Mesenchymal stem cell (in vitro differentiated cells and primary cell): ENCODE results near the gene IKZF3.

ENCODE experiments used
- DNase-seq: peaks from one replicate; pipeline ENCODE4 v3.0.0-alpha.2; 2013
- H2AFZ ChIP-seq: one replicate; pipeline ENCODE4 v1.6.1; 2013; ENCODE audit warnings: low read depth, mild to moderate bottlenecking, control low read depth, inconsistent platforms, low read length, moderate library complexity
- H2AK5ac ChIP-seq: 2 replicates; pipeline ENCODE4 v1.6.1; 2013; ENCODE audit warnings: low read length, moderate library complexity, mild to moderate bottlenecking, inconsistent platforms; ENCODE audit not compliant: severe bottlenecking
- H2BK120ac ChIP-seq: one replicate; pipeline ENCODE4 v1.6.1; 2013; ENCODE audit warnings: low read depth, mild to moderate bottlenecking, inconsistent platforms, low read length, moderate library complexity
- H2BK12ac ChIP-seq, 2 experiments: one replicate each; pipeline ENCODE4 v1.6.1; 2013; ENCODE audit warnings: inconsistent platforms in 2 of 2, low read length in 2 of 2, mild to moderate bottlenecking in 2 of 2, moderate library complexity in 2 of 2, control low read depth in 1 of 2
- H2BK15ac ChIP-seq: one replicate; pipeline ENCODE4 v1.6.1; 2013; ENCODE audit warnings: mild to moderate bottlenecking, low read depth, inconsistent platforms; ENCODE audit not compliant: poor library complexity, severe bottlenecking
- H2BK5ac ChIP-seq: 2 replicates; pipeline ENCODE4 v1.6.1; 2013; ENCODE audit warnings: low read depth, mild to moderate bottlenecking, low read length, control low read depth, inconsistent platforms; ENCODE audit not compliant: poor library complexity, severe bottlenecking
- H3K14ac ChIP-seq, 2 experiments: one replicate each; pipeline ENCODE4 v1.6.1; 2013; ENCODE audit warnings: inconsistent platforms in 2 of 2, low read length in 2 of 2, control low read depth in 1 of 2, mild to moderate bottlenecking in 1 of 2, moderate library complexity in 1 of 2
- H3K18ac ChIP-seq, 2 experiments: one replicate each; pipeline ENCODE4 v1.6.1; 2013; ENCODE audit warnings: inconsistent platforms in 2 of 2, low read length in 2 of 2, control low read depth in 1 of 2, low read depth in 1 of 2, mild to moderate bottlenecking in 1 of 2
- H3K23ac ChIP-seq, 2 experiments: one replicate each; pipeline ENCODE4 v1.6.1; 2013; ENCODE audit warnings: inconsistent platforms in 2 of 2, low read length in 2 of 2, mild to moderate bottlenecking in 2 of 2, moderate library complexity in 2 of 2, control low read depth in 1 of 2
- H3K27ac ChIP-seq: 2 replicates; pipeline ENCODE4 v1.5.1; 2013; ENCODE audit warnings: mild to moderate bottlenecking, moderate library complexity, low read length, control low read depth, inconsistent platforms; ENCODE audit not compliant: poor library complexity, severe bottlenecking
- H3K27me3 ChIP-seq, 2 experiments: 2 replicates each; pipeline versions ENCODE4 v1.6.1 to v1.7.0; 2013; ENCODE audit warnings: low read length in 2 of 2, mild to moderate bottlenecking in 2 of 2, moderate library complexity in 2 of 2, control low read depth in 1 of 2, inconsistent platforms in 1 of 2; ENCODE audit not compliant: control insufficient read depth in 1 of 2, insufficient read depth in 1 of 2
- H3K36me3 ChIP-seq, 2 experiments: 2 replicates each; pipeline versions ENCODE4 v1.6.1 to v1.7.0; 2013; ENCODE audit warnings: low read length in 2 of 2, control low read depth in 1 of 2, inconsistent platforms in 1 of 2, low read depth in 1 of 2, mild to moderate bottlenecking in 1 of 2; ENCODE audit not compliant: insufficient read depth in 2 of 2, control insufficient read depth in 1 of 2
- H3K4ac ChIP-seq, 2 experiments: one replicate each; pipeline ENCODE4 v1.6.1; 2013; ENCODE audit warnings: inconsistent platforms in 2 of 2, low read length in 2 of 2, mild to moderate bottlenecking in 2 of 2, moderate library complexity in 2 of 2, control low read depth in 1 of 2, low read depth in 1 of 2
- H3K4me1 ChIP-seq: 2 replicates; pipeline ENCODE4 v1.6.1; 2013; ENCODE audit warnings: low read depth, low read length, control low read depth; ENCODE audit not compliant: control insufficient read depth, insufficient read depth
- H3K4me2 ChIP-seq: 2 replicates; pipeline ENCODE4 v1.6.1; 2013; ENCODE audit warnings: low read length, mild to moderate bottlenecking, inconsistent platforms; ENCODE audit not compliant: poor library complexity, severe bottlenecking
- H3K4me3 ChIP-seq, 2 experiments: 2 replicates each; pipeline versions ENCODE4 v1.5.1 to v1.7.0; 2013; ENCODE audit warnings: low read length in 2 of 2, mild to moderate bottlenecking in 2 of 2, control low read depth in 1 of 2, low read depth in 1 of 2; ENCODE audit not compliant: insufficient read depth in 1 of 2
- H3K79me1 ChIP-seq: replicated peaks from 2 replicates; pipeline ENCODE4 v1.6.1; 2013; ENCODE audit warnings: mild to moderate bottlenecking, control low read depth, low read length, inconsistent platforms; ENCODE audit not compliant: poor library complexity, severe bottlenecking
- H3K9ac ChIP-seq: 2 replicates; pipeline ENCODE4 v1.7.0; 2013; ENCODE audit warnings: mild to moderate bottlenecking, low read length, moderate library complexity
- H3K9me3 ChIP-seq: 2 replicates; pipeline ENCODE4 v1.7.0; 2013; ENCODE audit warnings: mild to moderate bottlenecking, low read length; ENCODE audit not compliant: control insufficient read depth
- H4K8ac ChIP-seq: one replicate; pipeline ENCODE4 v1.6.1; 2013; ENCODE audit warnings: inconsistent platforms, mild to moderate bottlenecking, low read length, moderate library complexity
- H4K91ac ChIP-seq: one replicate; pipeline ENCODE4 v1.6.1; 2013; ENCODE audit warnings: mild to moderate bottlenecking, low read length, inconsistent platforms
- WGBS: methylation state at CpG from one replicate; pipeline ENCODE4 v1.1.7; 2013; ENCODE audit warnings: mixed read lengths; 5-methylcytosine and 5-hydroxymethylcytosine counted together

Gene IKZF3

DNA sequence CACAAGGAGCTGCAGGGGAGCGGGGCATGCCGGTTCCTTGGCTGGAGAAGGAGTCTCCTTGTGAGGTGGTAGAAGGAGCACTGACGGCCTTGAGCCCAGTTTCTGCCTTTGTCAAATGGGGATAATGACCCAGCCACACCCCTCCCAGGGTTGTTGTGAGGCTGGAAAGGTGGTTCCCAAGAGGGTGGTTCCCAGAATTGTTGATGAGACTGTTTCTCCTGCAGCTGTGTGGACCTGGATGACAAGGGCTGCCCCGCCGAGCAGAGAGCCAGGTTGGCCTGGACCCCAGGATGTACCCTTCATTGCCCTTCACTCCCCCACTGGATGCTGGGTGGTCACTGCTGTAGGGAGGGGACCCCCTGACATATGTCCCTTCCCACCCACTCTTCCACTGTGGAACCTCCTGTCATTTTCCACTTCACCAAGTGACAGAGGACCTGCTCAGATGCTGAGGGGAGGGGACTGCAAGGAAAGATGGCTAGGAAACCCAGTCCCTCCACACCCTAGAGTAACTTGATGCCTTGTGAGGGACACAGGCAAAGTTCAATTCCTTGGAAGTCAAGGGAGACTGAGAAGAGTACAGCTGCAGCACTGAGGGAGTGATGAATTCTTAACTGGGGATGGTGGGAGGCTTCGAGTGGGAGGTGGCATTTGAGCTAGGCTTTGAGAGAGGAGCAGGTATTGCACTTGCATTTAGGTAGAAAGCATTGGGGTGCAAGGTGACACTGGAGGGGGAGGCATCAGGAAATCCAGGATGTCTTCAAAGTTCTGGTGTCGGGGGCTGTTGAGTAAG, 144.4 kb downstream of the IKZF3 start:
- Histone ChIP-seq H2BK120ac (no peak overlapping the region), H3K36me3 (peaks cover 58 to 74% of the 10 kb centered on the region in 2 experiments), H2BK5ac (no peak overlapping the region), H3K23ac (no peak overlapping the region), H3K79me1 (peaks cover 18% of the 10 kb centered on the region), H3K27ac (no peak overlapping the region), H2AFZ (no peak overlapping the region), H3K14ac (no peak overlapping the region), H2BK12ac (no peak overlapping the region), H3K4me2 (no peak overlapping the region), H4K91ac (no peak overlapping the region), H3K9me3 (no peaks in the 10 kb centered on the region), H4K8ac (no peak overlapping the region), H2AK5ac (no peak overlapping the region), H3K4ac (no peak overlapping the region), H3K27me3 (no peaks in the 10 kb centered on the region), H2BK15ac (no peak overlapping the region), H3K18ac (no peak overlapping the region), H3K4me3 (no peak overlapping the region), H3K9ac (no peak overlapping the region), H3K4me1 (peaks cover 5% of the 10 kb centered on the region)
- no peak for DNase-seq
- WGBS: 92% methylated on average over 5 of the region's 7 CpGs

GRCh38 chr17:39717660-39718059, 146.5 kb downstream of the IKZF3 start:
- Histone ChIP-seq H3K23ac (no peak overlapping the region), H2AK5ac (no peak overlapping the region), H4K8ac (no peak overlapping the region), H3K4me2 (no peak overlapping the region), H3K9ac (no peak overlapping the region), H2BK15ac (no peak overlapping the region), H3K79me1 (peaks cover 20% of the 10 kb centered on the region), H3K4me3 (no peak overlapping the region), H3K18ac (no peak overlapping the region), H3K14ac (no peak overlapping the region), H3K27me3 (no peaks in the 10 kb centered on the region), H3K4ac (no peak overlapping the region), H3K4me1 (peaks cover 5% of the 10 kb centered on the region), H3K36me3 (peaks cover 61 to 67% of the 10 kb centered on the region in 2 experiments), H2BK120ac (no peak overlapping the region), H2BK5ac (no peak overlapping the region), H2AFZ (no peak overlapping the region), H4K91ac (no peak overlapping the region), H3K9me3 (no peaks in the 10 kb centered on the region), H2BK12ac (no peak overlapping the region), H3K27ac (no peak overlapping the region)
- no peak for DNase-seq
- WGBS: 97% methylated on average over 5 of the region's 6 CpGs

- Histone ChIP-seq H2AK5ac (no peak overlapping the region), H4K91ac (no peak overlapping the region), H3K9ac (no peak overlapping the region), H3K18ac (no peak overlapping the region), H4K8ac (no peak overlapping the region), H3K4me1 (peaks cover 5% of the 10 kb centered on the region), H3K36me3 (peaks cover 61 to 67% of the 10 kb centered on the region in 2 experiments), H2BK5ac (no peak overlapping the region), H3K4me2 (no peak overlapping the region), H3K14ac (no peak overlapping the region), H2BK120ac (no peak overlapping the region), H3K27me3 (no peaks in the 10 kb centered on the region), H3K9me3 (no peaks in the 10 kb centered on the region), H2BK15ac (no peak overlapping the region), H3K79me1 (peaks cover 23% of the 10 kb centered on the region), H2BK12ac (no peak overlapping the region), H2AFZ (no peak overlapping the region), H3K23ac (no peak overlapping the region), H3K4me3 (no peak overlapping the region), H3K4ac (no peak overlapping the region), H3K27ac (no peak overlapping the region)
- no peak for DNase-seq
- WGBS: 94% methylated on average over 11 of the region's 11 CpGs
Measured at GRCh38 chr17:39716879-39717536, 147.1 kb downstream of the IKZF3 start.

GRCh38 chr17:39716073-39716818, 147.9 kb downstream of the IKZF3 start:
- H3K18ac ChIP-seq: no peak overlapping the region
- no peak overlapping the region for H3K4me2 ChIP-seq
- no peak for DNase-seq
- H3K4ac ChIP-seq: no peak overlapping the region
- no peak overlapping the region for H3K9ac ChIP-seq
- H3K36me3 ChIP-seq: peaks cover 68 to 72% of the 10 kb centered on the region in 2 experiments
- no peak overlapping the region for H3K27ac ChIP-seq
- H2BK15ac ChIP-seq: no peak overlapping the region
- H2AK5ac ChIP-seq: peak overlapping the region; percentile 18
- H2BK12ac ChIP-seq: no peak overlapping the region
- peaks cover 25% of the 10 kb centered on the region for H3K79me1 ChIP-seq
- H3K27me3 ChIP-seq: no peaks in the 10 kb centered on the region
- no peak overlapping the region for H2BK120ac ChIP-seq
- H4K8ac ChIP-seq: no peak overlapping the region
- no peak overlapping the region for H3K14ac ChIP-seq
- 99% methylated on average over 12 of the region's 15 CpGs for WGBS
- H3K9me3 ChIP-seq: no peaks in the 10 kb centered on the region
- H3K23ac ChIP-seq: no peak overlapping the region
- no peak overlapping the region for H2AFZ ChIP-seq
- no peak overlapping the region for H4K91ac ChIP-seq
- peaks cover 5% of the 10 kb centered on the region for H3K4me1 ChIP-seq
- no peak overlapping the region for H3K4me3 ChIP-seq
- H2BK5ac ChIP-seq: no peak overlapping the region
